Measurements from ENCODE around the gene CBR4. TPM values are rescaled to one million over a fixed set of nuclear protein-coding genes. Genes with fewer than 3 reads are reported as not detected.
A peak's percentile ranks its signal among the peaks of the same experiment; 100 is the strongest.

The CBR4 gene
- total RNA-seq = 25.9 TPM
- long read RNA-seq, transcript CBR4-201 (5 exons, 3,443 nt) = major isoform, 24 of 48 reads
- long read RNA-seq, partial matches to known transcripts = 0 of 48 reads
- long read RNA-seq, other reads (novel, unspliced or antisense) = 24 of 48 reads

- peak within 1 kb of the TSS; percentile 81 for H3K4me3 ChIP-seq
- peak; percentile 97 for DNase-seq
- peaks cover 56% of the 10 kb centered on the region for H3K4me1 ChIP-seq
- H3K9me3 ChIP-seq (replicated peaks) = no peaks in the 10 kb centered on the region
- no peaks in the 10 kb centered on the region for H3K27me3 ChIP-seq (ENCODE audit: low read depth)
- TF ChIP-seq CTCF (IDR thresholded peaks at IDR 0.05; ENCODE audit: borderline replicate concordance) = peak; percentile 57
- H3K36me3 ChIP-seq = peaks cover 9% of the 10 kb centered on the region
- H3K27ac ChIP-seq (replicated peaks) = peak within 1 kb of the TSS; percentile 95
- intact Hi-C loops (cut with micrococcal nuclease) = no loop called here
Observed at GRCh38 chr4:169010125-169011023, at the start of gene CBR4. Gene CBR4 (minus strand): TSS chr4:169010255. CDS start chr4:169010089, 166 bp downstream.

GRCh38 chr4:169059306-169060211 lies 49.5 kb upstream of the CBR4 start:
- TF ChIP-seq CTCF (IDR thresholded peaks at IDR 0.05; ENCODE audit: borderline replicate concordance) = no peak
- Histone ChIP-seq H3K27ac (replicated peaks) (peak overlapping the region; percentile 91), H3K9me3 (replicated peaks) (no peaks in the 10 kb centered on the region), H3K27me3 (ENCODE audit: low read depth) (no peaks in the 10 kb centered on the region), H3K4me1 (peaks cover 59% of the 10 kb centered on the region), H3K4me3 (peak overlapping the region; percentile 36), H3K36me3 (no peaks in the 10 kb centered on the region)
- DNase-seq = peak; percentile 35
- intact Hi-C loops (cut with micrococcal nuclease) = no loop called here

GRCh38 chr4:169058312-169058711 lies 48.3 kb upstream of the CBR4 start:
- Histone ChIP-seq H3K4me1 (peaks cover 47% of the 10 kb centered on the region), H3K27ac (replicated peaks) (peak overlapping the region; percentile 91), H3K9me3 (replicated peaks) (no peaks in the 10 kb centered on the region), H3K36me3 (no peaks in the 10 kb centered on the region), H3K4me3 (no peak overlapping the region), H3K27me3 (ENCODE audit: low read depth) (no peaks in the 10 kb centered on the region)
- intact Hi-C loops (cut with micrococcal nuclease) = no loop called here
- no peak for TF ChIP-seq CTCF (IDR thresholded peaks at IDR 0.05; ENCODE audit: borderline replicate concordance)
- peak; percentile 55 for DNase-seq

DNA sequence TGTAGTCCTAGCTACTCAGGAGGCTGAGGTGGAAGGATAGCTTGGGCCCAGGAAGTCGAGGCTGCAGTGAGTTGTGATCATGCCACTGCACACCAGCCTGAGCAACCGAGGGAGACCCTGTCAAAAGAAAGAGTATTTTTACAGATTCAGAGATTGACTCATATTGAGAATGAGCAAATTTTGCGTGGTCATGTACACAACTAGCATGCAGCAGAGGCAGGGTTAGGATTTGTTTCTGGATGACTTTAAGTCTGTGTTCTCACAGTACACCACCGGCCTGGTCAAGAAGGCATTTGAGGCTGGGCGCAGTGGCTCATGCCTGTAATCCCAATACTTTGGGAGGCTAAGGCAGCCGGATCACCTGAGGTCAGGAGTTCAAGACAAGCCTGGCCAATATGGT lies 44.8 kb upstream of the CBR4 start:
- DNase-seq = no peak
- Histone ChIP-seq H3K27ac (replicated peaks) (no peak overlapping the region), H3K36me3 (no peaks in the 10 kb centered on the region), H3K4me3 (no peak overlapping the region), H3K27me3 (ENCODE audit: low read depth) (no peaks in the 10 kb centered on the region), H3K9me3 (replicated peaks) (no peaks in the 10 kb centered on the region), H3K4me1 (peaks cover 47% of the 10 kb centered on the region)
- TF ChIP-seq CTCF (IDR thresholded peaks at IDR 0.05; ENCODE audit: borderline replicate concordance) = no peak
- intact Hi-C loops (cut with micrococcal nuclease) = no loop called here

DNA sequence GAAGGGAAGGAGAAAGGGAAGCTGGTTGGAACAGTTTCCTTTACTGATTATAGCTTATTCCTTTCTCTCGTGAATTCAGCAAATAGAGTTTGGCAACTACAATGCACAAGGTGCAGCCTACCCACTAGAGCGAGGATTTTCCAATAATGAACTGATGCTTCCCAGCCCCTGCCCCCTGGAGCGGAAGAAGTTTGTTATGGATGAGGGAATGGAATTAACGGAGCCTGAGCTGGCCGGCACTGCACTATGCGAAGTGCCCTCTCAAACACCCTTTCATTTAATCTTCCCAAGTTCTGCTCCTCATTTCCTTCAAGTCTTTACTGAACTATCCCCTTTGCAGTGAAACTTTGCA lies 42.5 kb upstream of the CBR4 start:
- no peak for TF ChIP-seq CTCF (IDR thresholded peaks at IDR 0.05; ENCODE audit: borderline replicate concordance)
- Histone ChIP-seq H3K36me3 (no peaks in the 10 kb centered on the region), H3K4me1 (peaks cover 48% of the 10 kb centered on the region), H3K27me3 (ENCODE audit: low read depth) (no peaks in the 10 kb centered on the region), H3K9me3 (replicated peaks) (no peaks in the 10 kb centered on the region), H3K4me3 (no peak overlapping the region), H3K27ac (replicated peaks) (peak overlapping the region; percentile 2)
- intact Hi-C loops (cut with micrococcal nuclease) = no loop called here
- DNase-seq = no peak

Data from left ventricle myocardium inferior (tissue), 1 donor.